WTC11 (cell line): ENCODE results near the gene CERS1. TPM values are rescaled to one million over a fixed set of nuclear protein-coding genes. Genes with fewer than 3 reads are reported as not detected.

Source experiments
- ATAC-seq: fragments of 200-7000 bp; cut with Tn5 transposase; 2 replicates; pipeline ENCODE4 v1.10.0; 2021; ENCODE audit warnings: mild to moderate bottlenecking, moderate library complexity
- CTCF ChIA-PET: fragments of 300-600 bp; sonication (Branson Sonifier 250); formaldehyde crosslinking; loops from one replicate; lab custom pipeline; 2021; ENCODE audit warnings: antibody characterized with exemption; lab: Charles Lee
- POLR2A ChIA-PET: fragments of 350-600 bp; sonication (Branson Sonifier 250); formaldehyde crosslinking; loops from one replicate; lab custom pipeline; 2021; ENCODE audit warnings: antibody characterized with exemption; lab: Charles Lee
- DNase-seq: peaks from one replicate; pipeline ENCODE4 v3.0.0; 2021; ENCODE audit warnings: low spot score
- H3K27ac Mint-ChIP-seq: 2 replicates; pipeline ENCODE4 v1.8.0; 2021; ENCODE audit warnings: mixed read lengths
- H3K27me3 Mint-ChIP-seq: 2 replicates; pipeline ENCODE4 v1.8.0; 2021; ENCODE audit warnings: low read depth, mild to moderate bottlenecking, moderate library complexity, mixed read lengths
- H3K36me3 Mint-ChIP-seq: 2 replicates; pipeline ENCODE4 v1.8.0; 2021; ENCODE audit warnings: mixed read lengths
- H3K4me1 Mint-ChIP-seq: 2 replicates; pipeline ENCODE4 v1.8.0; 2022; ENCODE audit warnings: mixed read lengths
- H3K4me3 Mint-ChIP-seq: 2 replicates; pipeline ENCODE4 v1.8.0; 2021; ENCODE audit warnings: mild to moderate bottlenecking, moderate library complexity, mixed read lengths
- H3K9me3 Mint-ChIP-seq: 2 replicates; pipeline ENCODE4 v1.8.0; 2021; ENCODE audit warnings: mixed read lengths
- CREM ChIP-seq: sonication (generic); formaldehyde crosslinking; IDR thresholded peaks from 2 replicates; pipeline ENCODE4 v1.8.1; 2022; ENCODE audit warnings: mild to moderate bottlenecking, missing genetic modification reagents, moderate library complexity
- ETV6 ChIP-seq: sonication (generic); formaldehyde crosslinking; IDR thresholded peaks from 2 replicates; pipeline ENCODE4 v1.8.1; 2022; ENCODE audit warnings: mild to moderate bottlenecking, missing genetic modification reagents
- GABPB1 ChIP-seq: sonication (generic); formaldehyde crosslinking; IDR thresholded peaks from 2 replicates; pipeline ENCODE4 v1.8.1; 2023; ENCODE audit warnings: mild to moderate bottlenecking, missing genetic modification reagents
- MYBL2 ChIP-seq: sonication (generic); formaldehyde crosslinking; IDR thresholded peaks from 2 replicates; pipeline ENCODE4 v1.8.1; 2023; ENCODE audit warnings: mild to moderate bottlenecking, moderate library complexity, missing genetic modification reagents
- NFYB ChIP-seq: sonication (generic); formaldehyde crosslinking; conservative IDR thresholded peaks from 2 replicates; pipeline ENCODE4 v1.8.0; 2022; ENCODE audit warnings: low read depth, missing genetic modification reagents
- NR3C1 ChIP-seq: sonication (generic); formaldehyde crosslinking; conservative IDR thresholded peaks from 2 replicates; pipeline ENCODE4 v1.8.1; 2023; ENCODE audit warnings: low read depth, mild to moderate bottlenecking, missing genetic modification reagents
- SMAD4 ChIP-seq: sonication (generic); formaldehyde crosslinking; IDR thresholded peaks from 2 replicates; pipeline ENCODE4 v1.8.0; 2022; ENCODE audit warnings: mild to moderate bottlenecking, missing genetic modification reagents
- ZNF219 ChIP-seq: sonication (generic); formaldehyde crosslinking; IDR thresholded peaks from 2 replicates; pipeline ENCODE4 v1.8.0; 2023; ENCODE audit warnings: missing genetic modification reagents, mild to moderate bottlenecking, borderline replicate concordance
- ZNF423 ChIP-seq: fragments of 250-450 bp; sonication (Bioruptor Pico); IDR thresholded peaks from 2 replicates; pipeline ENCODE4 v2.1.2; 2022; ENCODE audit warnings: mild to moderate bottlenecking, moderate library complexity
- total RNA-seq: library from RNA; stranded (reverse); gene quantifications from 3 replicates; pipeline ENCODE4 v1.2.3, GENCODE V29; 2021
- TF ChIP-seq, protein P1 (sequence below): sonication (generic); formaldehyde crosslinking; IDR thresholded peaks from 2 replicates; pipeline ENCODE4 v1.8.1; 2022; ENCODE audit warnings: low read depth, missing genetic modification reagents, borderline replicate concordance
- TF ChIP-seq, protein P2 (sequence below): fragments of 250-450 bp; sonication (Bioruptor Pico); IDR thresholded peaks from 2 replicates; pipeline ENCODE4 v1.9.0; 2021; ENCODE audit warnings: mild to moderate bottlenecking, borderline replicate concordance
- TF ChIP-seq, protein P3 (sequence below): sonication (generic); formaldehyde crosslinking; IDR thresholded peaks from 2 replicates; pipeline ENCODE4 v1.8.0; 2022; ENCODE audit warnings: mild to moderate bottlenecking, missing genetic modification reagents
- TF ChIP-seq, protein P4 (sequence below): fragments of 250-450 bp; sonication (Bioruptor Pico); IDR thresholded peaks from 2 replicates; pipeline ENCODE4 v1.9.0; 2021; ENCODE audit warnings: mild to moderate bottlenecking
- TF ChIP-seq, protein P5 (sequence below): sonication (generic); formaldehyde crosslinking; IDR thresholded peaks from 2 replicates; pipeline ENCODE4 v1.8.1; 2023; ENCODE audit warnings: mild to moderate bottlenecking, missing genetic modification reagents, moderate library complexity

Gene CERS1
- total RNA-seq, 1 experiment from 2014 or later = 14.7 TPM

DNA sequence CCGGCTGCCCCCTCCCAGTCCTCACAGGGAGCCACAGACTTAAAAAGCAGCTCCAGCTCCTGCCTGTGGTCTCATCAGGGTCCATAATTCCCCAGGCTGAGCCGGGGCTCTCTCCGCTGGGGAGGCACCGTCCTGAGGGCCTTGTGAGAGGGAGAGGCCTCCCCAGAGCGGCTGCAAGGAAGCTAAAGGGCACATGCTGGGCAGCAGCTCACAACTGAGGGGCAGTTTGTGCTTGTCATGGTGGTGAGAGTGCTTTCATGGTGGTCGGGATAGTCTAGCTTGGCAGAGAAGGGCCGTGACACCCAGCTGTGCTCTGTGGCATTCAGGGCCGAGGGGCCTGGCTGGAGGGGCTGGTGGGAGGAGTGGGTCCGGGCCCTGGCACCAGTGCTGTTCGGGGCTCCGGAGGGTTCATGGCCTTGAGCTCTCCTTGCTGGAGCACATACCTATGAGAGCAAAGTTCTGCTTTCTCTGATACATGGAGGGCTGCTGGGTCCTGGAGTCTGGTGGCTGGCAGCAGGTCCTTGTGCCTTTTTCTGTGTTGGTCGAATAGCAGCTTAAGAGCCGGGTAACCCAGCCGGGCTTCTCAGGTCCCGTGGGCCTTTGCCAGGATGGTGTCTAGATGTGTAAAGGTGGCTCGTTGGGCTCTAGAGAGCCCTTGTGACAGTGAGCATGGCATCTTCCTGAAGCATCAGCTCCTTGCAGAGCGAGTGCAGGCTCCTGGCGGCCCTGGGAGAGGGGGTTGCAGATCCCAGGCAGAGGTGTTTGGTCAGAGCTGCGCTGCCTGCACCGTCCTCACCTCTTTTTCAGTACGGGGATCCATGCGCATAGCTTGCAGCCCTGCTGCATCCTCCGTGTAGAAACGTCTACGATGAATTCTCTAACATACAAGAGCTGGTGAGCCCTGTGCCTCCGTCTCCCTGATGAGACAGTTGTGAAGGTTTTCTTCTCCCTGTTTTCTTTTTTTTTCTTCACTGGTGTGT is 55.4 kb downstream of the CERS1 start (continued):
- TF ChIP-seq SMAD4 (CRISPR knock-in tag) (no peak), NR3C1 (CRISPR knock-in tag) (no peak), CREM (CRISPR knock-in tag) (no peak)

DNA sequence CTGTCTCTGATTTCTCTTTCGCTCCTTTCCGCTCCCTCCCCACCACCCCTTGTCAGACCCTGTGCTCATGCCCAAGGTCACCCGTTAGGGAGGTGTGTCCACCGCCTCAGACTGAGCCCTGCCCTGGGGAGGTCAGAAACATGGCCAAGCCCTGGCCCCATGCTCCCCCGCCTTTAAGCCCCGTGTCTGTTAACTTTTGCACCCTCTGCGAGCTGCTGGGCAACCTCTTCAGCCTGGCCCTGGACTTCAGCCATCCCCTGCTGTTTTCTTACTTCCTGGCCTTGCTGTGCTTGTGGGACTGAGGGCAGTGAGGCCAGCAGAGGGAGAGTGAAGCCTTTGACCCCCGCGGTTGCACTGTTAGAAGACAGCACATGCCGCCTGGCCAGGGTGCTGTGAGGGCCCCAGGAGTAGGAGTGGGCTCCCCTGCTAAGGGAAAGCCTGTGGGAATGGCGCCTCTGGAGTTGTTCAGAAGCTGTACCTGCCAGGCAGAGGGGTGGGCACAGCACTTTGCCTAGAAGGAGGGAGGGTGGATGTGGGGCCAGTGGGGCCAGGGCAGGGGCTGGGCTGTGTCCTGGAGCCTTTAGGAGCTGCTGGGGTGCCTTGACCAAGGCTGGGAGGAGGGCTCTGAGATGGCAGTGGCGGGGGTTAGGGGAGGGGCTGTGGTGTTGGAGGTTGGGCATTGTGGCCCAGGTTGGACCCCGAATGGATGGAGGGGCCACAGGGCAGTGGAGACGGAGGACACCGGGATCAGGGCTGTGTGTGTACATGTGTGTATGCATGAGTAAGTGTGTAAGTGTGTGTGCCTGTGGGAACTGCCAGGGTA is 56.3 kb downstream of the CERS1 start:
- POLR2A ChIA-PET = no interaction called here
- Mint-ChIP-seq H3K4me1 (peaks cover 35% of the 10 kb centered on the region), H3K36me3 (peaks cover 22% of the 10 kb centered on the region), H3K9me3 (no peaks in the 10 kb centered on the region), H3K27ac (peak overlapping the region; percentile 79), H3K4me3 (0 out of 2 replicates have a peak overlapping the region, but pooled peaks have one; percentile 8), H3K27me3 (no peaks in the 10 kb centered on the region)
- DNase-seq = no peak
- TF ChIP-seq GABPB1 (CRISPR knock-in tag) (peak; percentile 57; the same call in 1 of the 2 replicates), MYBL2 (CRISPR knock-in tag) (no peak), ZNF423 (CRISPR knock-in tag) (0 out of 2 replicates have a peak, but pooled peaks have one; percentile 33), ZNF219 (no peak), NFYB (CRISPR knock-in tag) (no peak), ETV6 (CRISPR knock-in tag) (no peak)
- TF ChIP-seq, protein P1, sequence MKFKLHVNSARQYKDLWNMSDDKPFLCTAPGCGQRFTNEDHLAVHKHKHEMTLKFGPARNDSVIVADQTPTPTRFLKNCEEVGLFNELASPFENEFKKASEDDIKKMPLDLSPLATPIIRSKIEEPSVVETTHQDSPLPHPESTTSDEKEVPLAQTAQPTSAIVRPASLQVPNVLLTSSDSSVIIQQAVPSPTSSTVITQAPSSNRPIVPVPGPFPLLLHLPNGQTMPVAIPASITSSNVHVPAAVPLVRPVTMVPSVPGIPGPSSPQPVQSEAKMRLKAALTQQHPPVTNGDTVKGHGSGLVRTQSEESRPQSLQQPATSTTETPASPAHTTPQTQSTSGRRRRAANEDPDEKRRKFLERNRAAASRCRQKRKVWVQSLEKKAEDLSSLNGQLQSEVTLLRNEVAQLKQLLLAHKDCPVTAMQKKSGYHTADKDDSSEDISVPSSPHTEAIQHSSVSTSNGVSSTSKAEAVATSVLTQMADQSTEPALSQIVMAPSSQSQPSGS (CRISPR knock-in tag) = no peak
- TF ChIP-seq, protein P2, sequence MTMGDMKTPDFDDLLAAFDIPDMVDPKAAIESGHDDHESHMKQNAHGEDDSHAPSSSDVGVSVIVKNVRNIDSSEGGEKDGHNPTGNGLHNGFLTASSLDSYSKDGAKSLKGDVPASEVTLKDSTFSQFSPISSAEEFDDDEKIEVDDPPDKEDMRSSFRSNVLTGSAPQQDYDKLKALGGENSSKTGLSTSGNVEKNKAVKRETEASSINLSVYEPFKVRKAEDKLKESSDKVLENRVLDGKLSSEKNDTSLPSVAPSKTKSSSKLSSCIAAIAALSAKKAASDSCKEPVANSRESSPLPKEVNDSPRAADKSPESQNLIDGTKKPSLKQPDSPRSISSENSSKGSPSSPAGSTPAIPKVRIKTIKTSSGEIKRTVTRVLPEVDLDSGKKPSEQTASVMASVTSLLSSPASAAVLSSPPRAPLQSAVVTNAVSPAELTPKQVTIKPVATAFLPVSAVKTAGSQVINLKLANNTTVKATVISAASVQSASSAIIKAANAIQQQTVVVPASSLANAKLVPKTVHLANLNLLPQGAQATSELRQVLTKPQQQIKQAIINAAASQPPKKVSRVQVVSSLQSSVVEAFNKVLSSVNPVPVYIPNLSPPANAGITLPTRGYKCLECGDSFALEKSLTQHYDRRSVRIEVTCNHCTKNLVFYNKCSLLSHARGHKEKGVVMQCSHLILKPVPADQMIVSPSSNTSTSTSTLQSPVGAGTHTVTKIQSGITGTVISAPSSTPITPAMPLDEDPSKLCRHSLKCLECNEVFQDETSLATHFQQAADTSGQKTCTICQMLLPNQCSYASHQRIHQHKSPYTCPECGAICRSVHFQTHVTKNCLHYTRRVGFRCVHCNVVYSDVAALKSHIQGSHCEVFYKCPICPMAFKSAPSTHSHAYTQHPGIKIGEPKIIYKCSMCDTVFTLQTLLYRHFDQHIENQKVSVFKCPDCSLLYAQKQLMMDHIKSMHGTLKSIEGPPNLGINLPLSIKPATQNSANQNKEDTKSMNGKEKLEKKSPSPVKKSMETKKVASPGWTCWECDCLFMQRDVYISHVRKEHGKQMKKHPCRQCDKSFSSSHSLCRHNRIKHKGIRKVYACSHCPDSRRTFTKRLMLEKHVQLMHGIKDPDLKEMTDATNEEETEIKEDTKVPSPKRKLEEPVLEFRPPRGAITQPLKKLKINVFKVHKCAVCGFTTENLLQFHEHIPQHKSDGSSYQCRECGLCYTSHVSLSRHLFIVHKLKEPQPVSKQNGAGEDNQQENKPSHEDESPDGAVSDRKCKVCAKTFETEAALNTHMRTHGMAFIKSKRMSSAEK (CRISPR knock-in tag) = no peak
- TF ChIP-seq, protein P3, sequence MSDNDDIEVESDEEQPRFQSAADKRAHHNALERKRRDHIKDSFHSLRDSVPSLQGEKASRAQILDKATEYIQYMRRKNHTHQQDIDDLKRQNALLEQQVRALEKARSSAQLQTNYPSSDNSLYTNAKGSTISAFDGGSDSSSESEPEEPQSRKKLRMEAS (CRISPR knock-in tag) = no peak
- TF ChIP-seq, protein P4, sequence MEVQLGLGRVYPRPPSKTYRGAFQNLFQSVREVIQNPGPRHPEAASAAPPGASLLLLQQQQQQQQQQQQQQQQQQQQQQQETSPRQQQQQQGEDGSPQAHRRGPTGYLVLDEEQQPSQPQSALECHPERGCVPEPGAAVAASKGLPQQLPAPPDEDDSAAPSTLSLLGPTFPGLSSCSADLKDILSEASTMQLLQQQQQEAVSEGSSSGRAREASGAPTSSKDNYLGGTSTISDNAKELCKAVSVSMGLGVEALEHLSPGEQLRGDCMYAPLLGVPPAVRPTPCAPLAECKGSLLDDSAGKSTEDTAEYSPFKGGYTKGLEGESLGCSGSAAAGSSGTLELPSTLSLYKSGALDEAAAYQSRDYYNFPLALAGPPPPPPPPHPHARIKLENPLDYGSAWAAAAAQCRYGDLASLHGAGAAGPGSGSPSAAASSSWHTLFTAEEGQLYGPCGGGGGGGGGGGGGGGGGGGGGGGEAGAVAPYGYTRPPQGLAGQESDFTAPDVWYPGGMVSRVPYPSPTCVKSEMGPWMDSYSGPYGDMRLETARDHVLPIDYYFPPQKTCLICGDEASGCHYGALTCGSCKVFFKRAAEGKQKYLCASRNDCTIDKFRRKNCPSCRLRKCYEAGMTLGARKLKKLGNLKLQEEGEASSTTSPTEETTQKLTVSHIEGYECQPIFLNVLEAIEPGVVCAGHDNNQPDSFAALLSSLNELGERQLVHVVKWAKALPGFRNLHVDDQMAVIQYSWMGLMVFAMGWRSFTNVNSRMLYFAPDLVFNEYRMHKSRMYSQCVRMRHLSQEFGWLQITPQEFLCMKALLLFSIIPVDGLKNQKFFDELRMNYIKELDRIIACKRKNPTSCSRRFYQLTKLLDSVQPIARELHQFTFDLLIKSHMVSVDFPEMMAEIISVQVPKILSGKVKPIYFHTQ (CRISPR knock-in tag) = no peak
- TF ChIP-seq, protein P5, sequence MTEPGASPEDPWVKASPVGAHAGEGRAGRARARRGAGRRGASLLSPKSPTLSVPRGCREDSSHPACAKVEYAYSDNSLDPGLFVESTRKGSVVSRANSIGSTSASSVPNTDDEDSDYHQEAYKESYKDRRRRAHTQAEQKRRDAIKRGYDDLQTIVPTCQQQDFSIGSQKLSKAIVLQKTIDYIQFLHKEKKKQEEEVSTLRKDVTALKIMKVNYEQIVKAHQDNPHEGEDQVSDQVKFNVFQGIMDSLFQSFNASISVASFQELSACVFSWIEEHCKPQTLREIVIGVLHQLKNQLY (CRISPR knock-in tag) = no peak
- CTCF ChIA-PET = interaction anchor here (1.3 to 2.3 kb wide), 6 partner anchors 7 to 246 kb away, joined by 4 to 20 read pairs (median 8); partner anchors contain the start of gene UPF1
- peak; percentile 46 for ATAC-seq
